Cardiac fibroblast (primary cell): Measurements from ENCODE around the gene PTP4A2.

ENCODE experiments used
- DNase-seq, 2 donors: peaks; one replicate each; pipeline versions ENCODE4 v3.0.0 to v3.0.0-alpha.2; 2010; ENCODE audit warnings: low read depth in 2 of 2
- H3K4me3 ChIP-seq, 2 donors: replicated peaks in 1 of 2; 1 replicate in 1 of 2; 2 replicates in 1 of 2; pipeline ENCODE4 v1.5.1; 2011; ENCODE audit warnings: low read depth in 2 of 2, low read length in 2 of 2, mild to moderate bottlenecking in 2 of 2, moderate library complexity in 1 of 2
- CTCF ChIP-seq: IDR thresholded peaks from one replicate; pipeline ENCODE4 v1.5.1; 2011; ENCODE audit warnings: low read depth, mild to moderate bottlenecking, low read length, inconsistent platforms

Gene PTP4A2

GRCh38 chr1:31938184-31938975, at the start of gene PTP4A2:
Gene PTP4A2 (minus strand): TSS chr1:31938368. CDS start chr1:31919065, 19,303 bp downstream.
- peak within 1 kb of the TSS; percentile 84 to 95 for H3K4me3 ChIP-seq
- TF ChIP-seq CTCF, result no peak
- DNase-seq, result peak; percentile 95 to 98

- H3K4me3 ChIP-seq, result no peak overlapping the region
- no peak for DNase-seq
- no peak for TF ChIP-seq CTCF
These were observed 49.0 kb upstream of the PTP4A2 start for GRCh38 chr1:31987135-31987619.

- no peak overlapping the region for H3K4me3 ChIP-seq
- TF ChIP-seq CTCF, result no peak
- peak; percentile 23 to 36 for DNase-seq
These were observed 47.3 kb upstream of the PTP4A2 start for GRCh38 chr1:31985430-31985829.

GRCh38 chr1:31984419-31985347, 46.5 kb upstream of the PTP4A2 start:
- TF ChIP-seq CTCF, result no peak
- no peak overlapping the region for H3K4me3 ChIP-seq
- peak; percentile 37 to 70 for DNase-seq

- DNase-seq, result no peak
- no peak for TF ChIP-seq CTCF
- no peak overlapping the region for H3K4me3 ChIP-seq
These were observed 43.8 kb upstream of the PTP4A2 start for GRCh38 chr1:31981972-31982371.

GRCh38 chr1:31981456-31981839, 43.3 kb upstream of the PTP4A2 start:
- H3K4me3 ChIP-seq, result no peak overlapping the region
- no peak for TF ChIP-seq CTCF
- no peak for DNase-seq
